C4-2B (cell line): ENCODE data around the gene MRNIP.

Experiments
- ZFX ChIP-seq: fragments of 450-650 bp; IDR thresholded peaks from 2 replicates; pipeline ENCODE4 v1.6.1; 2017
- TF ChIP-seq, protein P1 (sequence below): fragments of 450-650 bp; conservative IDR thresholded peaks from 2 replicates; pipeline ENCODE4 v1.5.1; 2017; ENCODE audit warnings: mild to moderate bottlenecking

GRCh38 chr5:179869641-179870402, 11.2 kb upstream of the MRNIP start:
- TF ChIP-seq, protein P1, sequence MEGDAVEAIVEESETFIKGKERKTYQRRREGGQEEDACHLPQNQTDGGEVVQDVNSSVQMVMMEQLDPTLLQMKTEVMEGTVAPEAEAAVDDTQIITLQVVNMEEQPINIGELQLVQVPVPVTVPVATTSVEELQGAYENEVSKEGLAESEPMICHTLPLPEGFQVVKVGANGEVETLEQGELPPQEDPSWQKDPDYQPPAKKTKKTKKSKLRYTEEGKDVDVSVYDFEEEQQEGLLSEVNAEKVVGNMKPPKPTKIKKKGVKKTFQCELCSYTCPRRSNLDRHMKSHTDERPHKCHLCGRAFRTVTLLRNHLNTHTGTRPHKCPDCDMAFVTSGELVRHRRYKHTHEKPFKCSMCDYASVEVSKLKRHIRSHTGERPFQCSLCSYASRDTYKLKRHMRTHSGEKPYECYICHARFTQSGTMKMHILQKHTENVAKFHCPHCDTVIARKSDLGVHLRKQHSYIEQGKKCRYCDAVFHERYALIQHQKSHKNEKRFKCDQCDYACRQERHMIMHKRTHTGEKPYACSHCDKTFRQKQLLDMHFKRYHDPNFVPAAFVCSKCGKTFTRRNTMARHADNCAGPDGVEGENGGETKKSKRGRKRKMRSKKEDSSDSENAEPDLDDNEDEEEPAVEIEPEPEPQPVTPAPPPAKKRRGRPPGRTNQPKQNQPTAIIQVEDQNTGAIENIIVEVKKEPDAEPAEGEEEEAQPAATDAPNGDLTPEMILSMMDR = no peak
- TF ChIP-seq ZFX = no peak
